Heart left ventricle (tissue), 16 donors: ENCODE results near the gene PIP5KL1. TPM values are rescaled to one million over a fixed set of nuclear protein-coding genes. Genes with fewer than 3 reads are reported as not detected.
A peak's percentile ranks its signal among the peaks of the same experiment; 100 is the strongest.

ENCODE experiments used
- ATAC-seq, 4 donors: fragments of 200-7000 bp; cut with Tn5 transposase; one replicate each; pipeline ENCODE4 v1.9.1; 2020 to 2022; ENCODE audit warnings: moderate library complexity in 4 of 4, mild to moderate bottlenecking in 3 of 4, moderate number of reproducible peaks in 1 of 4
- DNase-seq, 5 donors: peaks; one replicate each; pipeline ENCODE4 v3.0.0-alpha.2; 2020
- H3K27ac ChIP-seq, 12 donors: fragments of 200-600 bp; sonication (generic) in 4 of 12; one replicate each; pipeline versions ENCODE4 v1.5.0 to v1.8.0; 2016 to 2022; ENCODE audit warnings: mild to moderate bottlenecking in 2 of 12
- H3K27me3 ChIP-seq, 9 donors: fragments of 200-600 bp; sonication (generic) in 2 of 9; one replicate each; pipeline versions ENCODE4 v1.5.1 to v1.8.0; 2016 to 2022; ENCODE audit warnings: mild to moderate bottlenecking in 3 of 9
- H3K36me3 ChIP-seq, 9 donors: fragments of 200-600 bp; sonication (generic) in 2 of 9; one replicate each; pipeline versions ENCODE4 v1.5.0 to v1.8.0; 2018 to 2022; ENCODE audit warnings: mild to moderate bottlenecking in 2 of 9
- H3K4me1 ChIP-seq, 12 donors: fragments of 200-600 bp; sonication (generic) in 4 of 12; one replicate each; pipeline versions ENCODE4 v1.5.0 to v1.8.0; 2016 to 2022; ENCODE audit warnings: mild to moderate bottlenecking in 3 of 12
- H3K4me3 ChIP-seq, 12 donors: fragments of 200-600 bp; sonication (generic) in 4 of 12; one replicate each; pipeline versions ENCODE4 v1.5.0 to v1.8.0; 2017 to 2022; ENCODE audit warnings: mild to moderate bottlenecking in 9 of 12, moderate library complexity in 4 of 12
- H3K9me3 ChIP-seq, 12 donors: fragments of 200-600 bp; sonication (generic) in 4 of 12; one replicate each; pipeline versions ENCODE4 v1.5.0 to v1.8.0; 2016 to 2022; ENCODE audit warnings: mild to moderate bottlenecking in 1 of 12
- CTCF ChIP-seq, 12 donors: fragments of 200-600 bp; sonication (generic) in 4 of 12; IDR thresholded peaks; one replicate each; pipeline versions ENCODE4 v1.5.0 to v1.8.0; 2018 to 2022; ENCODE audit warnings: antibody characterized with exemption in 12 of 12, mild to moderate bottlenecking in 5 of 12
- POLR2A ChIP-seq, 2 donors: fragments of 450-650 bp; IDR thresholded peaks; one replicate each; pipeline ENCODE4 v1.6.1; 2017; ENCODE audit warnings: antibody characterized with exemption in 2 of 2, mild to moderate bottlenecking in 2 of 2, moderate library complexity in 2 of 2
- WGBS, 4 donors: extraction: QIAGEN DNeasy Blood & Tissue Kit in 2 of 4; methylation state at CpG; one replicate each; pipeline versions ENCODE4 v1.1.5 to v1.1.7; 2013 to 2018; 5-methylcytosine and 5-hydroxymethylcytosine counted together
- intact Hi-C, 10 donors: fragments of 100-400 bp; cut with DNase I; formaldehyde crosslinking; loops; one replicate each; pipeline versions ENCODE4 v1.11.1 to v1.14.2; 2022
- polyA plus RNA-seq, 2 donors: library from polyadenylated mRNA; stranded (reverse); fragments of 200-250 nt; gene quantifications; one replicate each; pipeline ENCODE4 v1.2.3, GENCODE V29; 2013
- total RNA-seq, 9 donors: library from RNA; depleted of rRNA in 2 of 9; stranded (reverse); fragments of >200 nt in 2 of 9; fragmentation: NEBNext Ultra II Directional in 3 of 9; extraction: Animal tissue kit (Norgen Biotek cat#: 25700) in 3 of 9; gene quantifications; one replicate each; pipeline versions ENCODE4 v1.1.0 to v1.2.4, GENCODE V29; 2016 to 2023
- donor health status: ischemic (EF 13 %, LVEDD 7.1; RV severe dilation, severe dysfunction).
- donor health status: healthy with polysubstance abuse.
- donor health status: DM: no; HTN: yes; CAD: no.
- donor health status: DM: no; HTN: no; CAD: no.
- donor health status: ischemic (EF 25% LVEDD 6.9; RV normal size, moderate dysfunction).
- donor health status: ischemic (EF 25% LVEDD 5.7; RV mildly dilated, moderate dysfunction).
- donor health status: healthy.
- donor health status: DM: yes; HTN: yes; CAD: no.
- donor health status: ischemic (EF 35%, LVEDD 5.7; RV mildly dilated, moderate dysfunction).
- donor health status: nonischemic (EF 11% LVEDD 7.7; RV severe dilation, severe dysfunction).
- donor health status: DM: yes; HTN: yes; CAD: no.
- donor health status: PGD.
- donor health status: ischemic (EF 29% LVEDD 5.4; RV normal size, mild dysfunction).
- donor health status: nonischemic (EF 23%, LVEDD 6.1; RV moderate dilation, normal function).

The PIP5KL1 gene
- total and polyA plus RNA-seq, 11 donors: 0.12 to 0.77 (median 0.50) TPM; not detected in 2

DNA sequence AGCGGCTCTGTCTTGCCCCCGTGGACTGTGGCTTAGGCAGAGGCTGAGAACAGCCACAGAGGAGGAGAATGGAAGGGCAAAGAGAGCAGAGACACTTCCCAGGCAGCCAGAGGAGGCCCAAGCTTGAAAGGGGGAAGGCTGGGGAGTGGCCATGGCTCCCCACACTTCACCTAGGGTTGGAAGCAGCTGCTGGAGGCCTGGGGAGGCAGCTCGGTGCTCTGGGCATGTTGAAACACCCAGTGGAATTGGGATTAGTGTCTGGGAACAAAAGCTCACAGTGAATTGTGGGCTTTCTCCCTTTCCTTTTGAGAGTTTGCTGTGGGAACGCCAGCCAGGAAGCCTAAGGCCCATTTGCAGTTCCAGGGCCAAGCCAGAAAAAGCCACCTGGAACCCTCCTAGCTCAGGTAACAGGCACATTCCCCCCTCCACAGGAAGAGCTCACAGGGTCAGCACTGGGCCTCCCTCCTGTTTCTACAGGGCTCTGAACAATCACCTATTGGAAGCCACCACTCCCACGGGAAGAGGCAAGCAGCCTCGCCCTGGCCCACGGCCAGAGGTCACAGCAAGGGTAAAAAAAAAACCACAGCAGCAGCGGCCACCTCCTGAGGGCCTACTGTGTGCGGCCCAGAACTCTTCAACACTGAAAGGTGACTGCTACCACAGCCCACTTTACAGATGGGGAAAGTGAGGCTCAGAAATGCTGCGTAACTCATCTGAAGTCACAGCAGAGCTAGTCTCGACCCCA lies 30.0 kb upstream of the PIP5KL1 start:
- 27 to 53% (median 44%) methylated on average over 4 to 11 of the region's 11 CpGs for WGBS, 4 donors
- H3K4me1 ChIP-seq: peaks cover 5 to 69% (median 41%) of the 10 kb centered on the region in 12 donors
- H3K27me3 ChIP-seq: no peaks in the 10 kb centered on the region
- peaks cover 0 to 4% (median 0%) of the 10 kb centered on the region in 12 donors for H3K9me3 ChIP-seq
- intact Hi-C loops: no loop called here
- no peak for ATAC-seq
- TF ChIP-seq CTCF (IDR thresholded peaks at IDR 0.05) (no peak), POLR2A (IDR thresholded peaks at IDR 0.05) (no peak)
- H3K4me3 ChIP-seq: no peak overlapping the region
- no peaks in the 10 kb centered on the region for H3K36me3 ChIP-seq
- DNase-seq: peak in 1 of 5 donors; percentile 21
- peak overlapping the region in 11 of 12 donors; percentile 6 to 95 (median 52) for H3K27ac ChIP-seq

DNA sequence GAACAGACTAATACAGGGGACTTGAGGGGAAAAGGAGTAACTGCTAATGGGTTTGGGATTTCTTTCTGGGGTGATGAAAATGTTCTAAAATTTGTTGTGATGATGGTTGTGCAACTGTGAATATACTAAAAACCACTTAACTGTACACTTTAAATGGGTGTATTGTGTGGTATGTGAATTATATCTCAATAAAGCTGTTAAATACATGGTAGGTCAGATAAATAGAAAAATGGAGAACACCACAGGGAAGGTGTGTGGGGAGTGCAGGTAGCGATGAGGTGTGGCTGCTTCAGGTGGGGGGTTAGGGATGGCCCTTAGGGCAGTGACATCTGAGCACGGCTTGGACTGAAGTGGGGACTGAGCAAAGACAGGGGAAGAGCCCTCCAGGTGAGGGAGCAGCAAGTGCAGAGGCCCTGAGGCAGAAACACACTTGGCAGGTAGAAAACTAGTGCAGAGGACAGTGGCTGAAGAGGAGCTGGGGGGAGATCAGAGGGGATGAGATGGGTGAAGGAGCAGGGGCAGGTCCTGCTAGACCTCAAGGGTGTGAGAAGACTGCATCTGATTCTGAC lies 29.3 kb upstream of the PIP5KL1 start:
- no peak for TF ChIP-seq CTCF (IDR thresholded peaks at IDR 0.05)
- TF ChIP-seq POLR2A (IDR thresholded peaks at IDR 0.05): no peak
- ATAC-seq: no peak
- peak overlapping the region in 11 of 12 donors; percentile 6 to 95 (median 52) for H3K27ac ChIP-seq
- H3K27me3 ChIP-seq: no peaks in the 10 kb centered on the region
- H3K4me3 ChIP-seq: no peak overlapping the region
- 88 to 95% (median 91%) methylated on average over 2 of the region's 2 CpGs for WGBS, 4 donors
- no peaks in the 10 kb centered on the region for H3K36me3 ChIP-seq
- H3K4me1 ChIP-seq: peaks cover 0 to 69% (median 40%) of the 10 kb centered on the region in 12 donors
- H3K9me3 ChIP-seq: peaks cover 0 to 4% (median 0%) of the 10 kb centered on the region in 12 donors
- intact Hi-C loops: no loop called here
- DNase-seq: peak in 1 of 5 donors; percentile 5

DNA sequence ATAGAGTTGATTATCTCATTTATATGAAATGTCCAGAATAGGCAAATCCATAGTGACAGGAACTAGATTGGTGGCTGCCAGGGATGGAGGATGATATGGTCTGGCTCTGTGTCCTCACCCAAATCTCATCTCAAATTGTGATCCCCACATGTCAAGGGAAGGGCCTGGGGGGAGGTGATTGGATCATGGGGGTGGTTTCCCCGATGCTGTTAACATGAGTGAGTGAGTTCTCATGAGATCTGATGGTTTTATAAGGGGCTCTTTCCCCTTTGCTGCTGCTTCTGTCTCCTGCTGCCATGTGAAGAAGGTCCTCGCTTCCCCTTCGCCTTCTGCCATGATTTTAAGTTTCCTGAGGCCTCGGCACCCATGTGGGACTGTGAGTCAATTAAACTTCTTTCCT lies 28.8 kb upstream of the PIP5KL1 start:
- H3K27ac ChIP-seq: peak overlapping the region in 2 of 12 donors; percentile 68 to 95
- no peak for DNase-seq
- no peaks in the 10 kb centered on the region for H3K27me3 ChIP-seq
- H3K4me3 ChIP-seq: no peak overlapping the region
- TF ChIP-seq CTCF (IDR thresholded peaks at IDR 0.05) (no peak), POLR2A (IDR thresholded peaks at IDR 0.05) (no peak)
- no peak for ATAC-seq
- peaks cover 0 to 69% (median 40%) of the 10 kb centered on the region in 12 donors for H3K4me1 ChIP-seq
- intact Hi-C loops: no loop called here
- peaks cover 0 to 4% (median 0%) of the 10 kb centered on the region in 12 donors for H3K9me3 ChIP-seq
- H3K36me3 ChIP-seq: no peaks in the 10 kb centered on the region
- WGBS, 4 donors: 94 to 96% (median 96%) methylated on average over 4 of the region's 4 CpGs

- TF ChIP-seq POLR2A (IDR thresholded peaks at IDR 0.05) (no peak), CTCF (IDR thresholded peaks at IDR 0.05) (no peak)
- H3K4me1 ChIP-seq: peaks cover 0 to 65% (median 40%) of the 10 kb centered on the region in 12 donors
- intact Hi-C loops: no loop called here
- H3K4me3 ChIP-seq: no peak overlapping the region
- H3K36me3 ChIP-seq: no peaks in the 10 kb centered on the region
- peaks cover 0 to 4% (median 0%) of the 10 kb centered on the region in 12 donors for H3K9me3 ChIP-seq
- no peaks in the 10 kb centered on the region for H3K27me3 ChIP-seq
- ATAC-seq (no peak), DNase-seq (no peak)
- WGBS, 4 donors: 95 to 100% (median 100%) methylated on average over 1 of the region's 1 CpG
- peak overlapping the region in 1 of 12 donors; percentile 95 for H3K27ac ChIP-seq
Measured at GRCh38 chr9:127958728-127959127, 28.2 kb upstream of the PIP5KL1 start.
